Activated CD4-positive, alpha-beta memory T cell treated with anti-CD3 and anti-CD28 coated beads, Interleukin-2, amount 10 ng/mL, durations not matched to agents 7 days and 5 days (primary cell): ENCODE measurements around the gene PLXNB3. TPM values are rescaled to one million over a fixed set of nuclear protein-coding genes. Genes with fewer than 3 reads are reported as not detected.
"Not testable (repeated sequence)": the region's sequence is repeated elsewhere in the genome, so short reads cannot be mapped to it uniquely, and the experiment has no call there.

Source experiments
- CTCF ChIA-PET: fragments of 350-600 bp; sonication (Branson Sonifier 250); formaldehyde crosslinking; loops from one replicate; lab custom pipeline; 2021; ENCODE audit warnings: antibody characterized with exemption, inconsistent platforms; lab: Charles Lee
- POLR2A ChIA-PET: fragments of 350-600 bp; sonication (Branson Sonifier 250); formaldehyde crosslinking; loops from one replicate; lab custom pipeline; 2021; ENCODE audit warnings: antibody characterized with exemption; lab: Charles Lee
- DNase-seq: peaks from one replicate; pipeline ENCODE4 v3.0.0-alpha.2; 2020
- H3K27ac Mint-ChIP-seq: one replicate; pipeline ENCODE4 v1.8.0; 2021; ENCODE audit warnings: mild to moderate bottlenecking, mixed read lengths
- H3K27me3 Mint-ChIP-seq: one replicate; pipeline ENCODE4 v1.8.0; 2021; ENCODE audit warnings: mixed read lengths
- H3K36me3 Mint-ChIP-seq: one replicate; pipeline ENCODE4 v1.8.0; 2021; ENCODE audit warnings: low read depth, mixed read lengths
- H3K4me1 Mint-ChIP-seq: one replicate; pipeline ENCODE4 v1.8.0; 2021; ENCODE audit warnings: mixed read lengths
- H3K4me3 Mint-ChIP-seq: one replicate; pipeline ENCODE4 v1.8.0; 2021; ENCODE audit warnings: mild to moderate bottlenecking, mixed read lengths
- H3K9me3 Mint-ChIP-seq: one replicate; pipeline ENCODE4 v1.8.0; 2021; ENCODE audit warnings: mixed read lengths
- total RNA-seq, 2 experiments: library from RNA; stranded (reverse); gene quantifications; one replicate each; pipeline ENCODE4 v1.2.3, GENCODE V29; 2021

PLXNB3 gene
- total RNA-seq, 2 experiments from 2014 or later: 0.18 to 0.58 TPM

DNA sequence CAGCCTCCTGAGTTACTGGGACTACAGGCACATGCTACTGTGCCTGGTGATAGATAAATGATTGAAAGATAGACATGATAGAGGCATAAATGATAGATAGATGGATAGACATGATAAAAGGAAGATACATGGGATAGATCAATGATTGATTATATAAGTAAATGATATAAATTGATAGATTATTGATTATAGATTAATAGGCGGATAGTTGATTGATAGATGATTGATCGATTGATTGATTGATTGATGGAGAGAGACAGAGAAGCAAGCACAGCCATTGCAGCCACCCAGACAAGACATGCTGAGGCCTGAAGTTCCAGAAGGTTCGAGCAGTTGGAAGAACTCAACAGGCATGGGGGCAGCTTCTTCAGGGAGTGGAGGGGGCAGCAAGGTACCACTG is 17.7 kb upstream of the PLXNB3 start:
- POLR2A ChIA-PET: no interaction called here
- DNase-seq: no peak
- H3K36me3 Mint-ChIP-seq: no peaks in the 10 kb centered on the region
- no peak overlapping the region for H3K27ac Mint-ChIP-seq
- H3K4me3 Mint-ChIP-seq: no peak overlapping the region
- H3K4me1 Mint-ChIP-seq: peaks cover 2% of the 10 kb centered on the region
- no peaks in the 10 kb centered on the region for H3K9me3 Mint-ChIP-seq
- peaks cover 20% of the 10 kb centered on the region for H3K27me3 Mint-ChIP-seq
- CTCF ChIA-PET: no interaction called here

DNA sequence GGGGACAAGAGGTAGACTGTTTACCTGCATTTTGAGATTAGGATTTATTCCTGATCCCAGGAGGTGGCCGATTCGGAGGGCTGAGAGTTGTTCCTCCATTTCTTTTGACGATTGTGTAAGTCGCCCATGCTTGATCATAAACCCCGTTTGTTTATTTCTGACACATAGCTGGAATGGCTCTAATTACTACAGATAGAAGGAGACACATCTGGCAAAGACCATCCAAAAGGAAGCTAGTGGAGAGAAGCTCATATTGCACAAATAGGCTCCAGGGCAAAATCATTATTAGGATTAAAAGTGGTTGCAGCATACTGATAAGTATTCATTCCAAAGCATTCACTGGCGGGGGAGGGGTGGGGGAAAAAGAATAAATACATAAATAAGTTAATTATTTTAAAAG is 17.1 kb upstream of the PLXNB3 start:
- H3K36me3 Mint-ChIP-seq, POLR2A ChIA-PET, H3K27ac Mint-ChIP-seq, DNase-seq, H3K4me3 Mint-ChIP-seq, H3K4me1 Mint-ChIP-seq, H3K9me3 Mint-ChIP-seq: not testable (repeated sequence)
- H3K27me3 Mint-ChIP-seq: peaks cover 20% of the 10 kb centered on the region
- CTCF ChIA-PET: interaction anchor here (0.7 kb wide), 1 partner anchor 109 kb away, joined by 3 read pairs; no protein-coding TSS in a partner anchor

DNA sequence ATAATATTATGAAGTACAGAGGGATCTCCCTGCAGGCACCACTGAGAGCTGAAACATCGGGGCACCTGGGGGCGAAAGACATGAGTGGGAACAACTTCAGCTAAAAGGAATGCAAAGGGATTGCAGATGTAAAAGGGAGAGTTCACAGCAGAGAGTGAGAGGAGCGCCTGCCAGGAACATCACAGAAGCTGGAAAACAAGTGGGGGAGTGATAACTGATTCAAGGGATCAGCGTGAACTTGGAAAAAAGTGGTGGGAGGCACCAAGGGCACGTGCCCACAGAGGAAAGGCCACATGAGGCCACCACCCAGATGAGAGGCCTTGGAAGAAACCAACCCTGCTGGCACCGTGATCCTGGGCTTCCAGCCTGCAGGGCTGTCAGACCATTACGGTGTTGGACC is 15.0 kb upstream of the PLXNB3 start:
- H3K27ac Mint-ChIP-seq, DNase-seq, H3K4me3 Mint-ChIP-seq, POLR2A ChIA-PET, H3K4me1 Mint-ChIP-seq, H3K36me3 Mint-ChIP-seq, H3K9me3 Mint-ChIP-seq, CTCF ChIA-PET: not testable (repeated sequence)
- H3K27me3 Mint-ChIP-seq: peaks cover 20% of the 10 kb centered on the region

DNA sequence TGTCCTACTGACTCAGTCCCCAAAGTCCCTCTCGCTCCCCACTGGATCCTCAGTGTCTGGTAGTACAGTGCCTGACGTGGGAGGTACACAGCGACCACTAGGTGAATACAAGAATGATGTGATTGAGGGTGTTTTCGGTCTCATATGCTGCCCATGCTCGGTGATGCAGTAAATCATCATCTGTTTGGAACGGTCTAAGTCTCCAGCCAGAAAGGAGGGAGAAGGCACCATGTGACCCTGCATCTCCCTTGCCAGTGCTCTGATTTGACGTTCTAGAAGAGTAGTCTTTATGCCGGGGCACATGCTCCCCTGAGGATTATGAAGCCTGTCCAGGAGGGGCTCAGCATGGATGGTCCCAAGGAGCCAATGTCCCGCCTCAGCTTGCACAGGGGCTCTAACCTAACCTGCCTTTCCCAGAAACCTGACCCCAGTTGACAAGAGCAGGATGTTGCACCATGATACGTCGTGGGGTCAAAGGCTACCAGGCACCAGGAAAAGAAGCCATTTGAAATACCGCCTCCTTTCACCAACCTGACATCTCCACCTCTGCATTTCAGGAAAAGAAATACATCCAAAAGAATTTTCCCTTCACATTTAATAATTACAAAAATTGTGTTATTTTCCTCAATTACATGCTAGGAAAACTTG is 13.8 kb upstream of the PLXNB3 start:
- peaks cover 3% of the 10 kb centered on the region for H3K4me1 Mint-ChIP-seq
- no peak for DNase-seq
- H3K27ac Mint-ChIP-seq: no peak overlapping the region
- H3K36me3 Mint-ChIP-seq: no peaks in the 10 kb centered on the region
- H3K9me3 Mint-ChIP-seq: no peaks in the 10 kb centered on the region
- H3K4me3 Mint-ChIP-seq: no peak overlapping the region
- H3K27me3 Mint-ChIP-seq: peaks cover 15% of the 10 kb centered on the region
- ChIA-PET POLR2A (no interaction called here), CTCF (no interaction called here)

DNA sequence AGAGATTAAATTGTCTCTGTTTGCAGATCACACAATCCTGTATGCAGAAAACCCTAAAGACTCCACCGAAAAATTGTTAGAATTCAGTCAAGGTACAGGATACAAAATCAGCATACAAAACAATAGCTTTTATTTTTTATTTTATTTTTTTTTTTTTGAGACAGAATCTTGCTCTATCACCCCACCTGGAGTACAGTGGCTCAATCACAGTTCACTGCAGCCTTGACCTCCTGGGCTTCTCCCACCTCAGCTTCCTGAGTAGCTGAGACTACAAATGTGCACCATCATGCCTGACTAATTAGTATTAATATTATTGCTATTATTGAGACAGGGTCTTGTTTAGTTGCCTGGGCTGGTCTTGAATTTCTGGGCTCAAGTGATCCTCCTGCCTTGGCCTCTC is 8.9 kb upstream of the PLXNB3 start:
- CTCF ChIA-PET: interaction anchor here (1.0 kb wide), 1 partner anchor 25 kb away, joined by 3 read pairs; no protein-coding TSS in a partner anchor
- Mint-ChIP-seq H3K27me3 (peaks cover 14% of the 10 kb centered on the region), H3K36me3 (no peaks in the 10 kb centered on the region), H3K27ac (no peak overlapping the region), H3K4me3 (no peak overlapping the region), H3K4me1 (peaks cover 3% of the 10 kb centered on the region), H3K9me3 (no peaks in the 10 kb centered on the region)
- POLR2A ChIA-PET: no interaction called here
- no peak for DNase-seq

DNA sequence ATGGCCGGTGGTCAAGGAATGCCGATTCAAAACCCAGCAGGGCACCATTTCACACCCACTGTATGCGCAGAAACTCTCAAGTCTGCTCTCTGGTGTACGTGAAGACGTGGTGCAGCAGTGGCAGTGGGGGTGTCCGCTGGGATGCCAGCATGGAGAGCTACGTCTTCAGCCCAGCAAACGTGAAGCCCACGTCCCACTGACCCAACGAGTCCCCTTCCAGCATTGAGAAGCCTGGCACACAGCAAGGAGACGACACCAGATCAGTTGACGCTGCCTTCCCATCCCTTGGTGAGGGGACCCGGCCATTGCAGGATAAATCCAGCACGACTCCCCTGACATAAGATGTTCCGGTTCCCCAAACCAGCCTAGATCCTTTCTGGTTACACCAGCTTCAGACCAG is 2.2 kb upstream of the PLXNB3 start:
- ChIA-PET CTCF (no interaction called here), POLR2A (no interaction called here)
- H3K4me1 Mint-ChIP-seq: peaks cover 6% of the 10 kb centered on the region
- no peaks in the 10 kb centered on the region for H3K36me3 Mint-ChIP-seq
- no peak overlapping the region for H3K4me3 Mint-ChIP-seq
- H3K9me3 Mint-ChIP-seq: no peaks in the 10 kb centered on the region
- DNase-seq: no peak
- H3K27me3 Mint-ChIP-seq: peaks cover 4% of the 10 kb centered on the region
- no peak overlapping the region for H3K27ac Mint-ChIP-seq

DNA sequence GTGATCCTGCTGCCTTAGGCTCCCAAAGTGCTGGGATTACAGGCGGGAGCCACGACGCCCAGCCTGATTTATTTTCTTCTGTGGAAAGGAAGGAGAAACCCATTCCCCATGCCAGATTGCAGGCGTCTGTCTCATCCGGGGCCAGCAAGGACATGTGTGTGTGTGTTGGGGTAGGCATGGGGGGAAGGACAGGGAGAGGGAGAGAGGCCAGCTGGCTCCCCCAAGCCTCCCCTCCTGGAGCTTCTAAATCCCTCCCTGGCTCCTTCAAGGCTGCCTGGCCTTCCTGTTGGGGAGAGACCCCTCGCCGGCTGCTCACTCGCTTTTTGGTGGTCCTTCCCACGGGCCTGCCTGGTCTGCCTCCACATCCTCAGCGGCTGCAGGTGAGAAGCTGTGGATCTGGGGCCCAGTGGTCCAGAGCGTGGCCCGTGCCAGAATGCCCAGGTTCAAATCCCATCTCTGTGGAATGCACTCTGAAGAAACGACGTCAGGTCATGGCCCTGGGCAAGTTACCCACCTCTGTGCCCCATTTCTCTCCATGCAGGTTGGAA is 1.3 kb upstream of the PLXNB3 start:
- CTCF ChIA-PET: interaction anchor here (2.0 kb wide), 1 partner anchor 163 kb away, joined by 7 read pairs; no protein-coding TSS in a partner anchor
- Mint-ChIP-seq H3K36me3 (no peaks in the 10 kb centered on the region), H3K9me3 (no peaks in the 10 kb centered on the region), H3K27me3 (peaks cover 1% of the 10 kb centered on the region), H3K27ac (no peak overlapping the region), H3K4me1 (peaks cover 6% of the 10 kb centered on the region), H3K4me3 (no peak overlapping the region)
- DNase-seq: no peak
- POLR2A ChIA-PET: no interaction called here

DNA sequence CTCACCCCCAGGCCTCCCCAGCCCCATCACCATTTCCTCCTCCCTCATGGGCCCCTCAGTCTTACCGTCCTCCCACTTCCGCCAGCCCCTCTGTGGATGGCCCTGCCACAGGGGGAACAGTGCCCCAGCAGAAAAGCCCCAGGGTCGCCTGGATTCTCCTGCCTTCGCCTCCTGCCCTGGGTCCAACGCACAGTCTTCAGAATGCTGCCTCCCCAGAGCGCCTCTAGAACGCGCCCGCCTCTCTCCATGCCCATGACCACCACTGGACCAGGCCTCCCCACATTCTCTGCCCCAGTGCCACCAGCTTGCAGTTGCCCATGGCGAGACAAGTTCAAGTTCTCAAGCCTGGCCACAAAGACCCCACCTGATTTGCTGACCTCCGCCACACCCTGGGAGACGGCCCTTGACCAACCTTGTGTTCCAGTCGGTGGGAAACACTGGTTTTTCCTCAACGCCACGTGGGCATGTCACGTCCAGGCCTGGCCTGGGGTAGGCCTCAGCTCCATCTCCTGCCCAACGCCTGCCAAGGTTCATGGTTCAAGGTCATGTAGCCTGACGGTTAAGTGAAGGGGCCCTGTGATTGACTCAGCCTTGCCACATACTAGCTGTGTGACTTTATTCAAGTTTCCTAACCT is 634 bp upstream of the PLXNB3 start:
- peaks cover 6% of the 10 kb centered on the region for H3K4me1 Mint-ChIP-seq
- DNase-seq: no peak
- H3K27me3 Mint-ChIP-seq: no peaks in the 10 kb centered on the region
- no peak overlapping the region for H3K4me3 Mint-ChIP-seq
- no peak overlapping the region for H3K27ac Mint-ChIP-seq
- ChIA-PET POLR2A (interaction anchor here (0.7 kb wide), 1 partner anchor 162 kb away, joined by 3 read pairs; the partner anchor contains the start of gene ARHGAP4), CTCF (interaction anchor here (0.8 to 2.0 kb wide), 4 partner anchors 10 to 204 kb away, joined by 3 to 7 read pairs (median 4); no protein-coding TSS in a partner anchor)
- no peaks in the 10 kb centered on the region for H3K36me3 Mint-ChIP-seq
- no peaks in the 10 kb centered on the region for H3K9me3 Mint-ChIP-seq

DNA sequence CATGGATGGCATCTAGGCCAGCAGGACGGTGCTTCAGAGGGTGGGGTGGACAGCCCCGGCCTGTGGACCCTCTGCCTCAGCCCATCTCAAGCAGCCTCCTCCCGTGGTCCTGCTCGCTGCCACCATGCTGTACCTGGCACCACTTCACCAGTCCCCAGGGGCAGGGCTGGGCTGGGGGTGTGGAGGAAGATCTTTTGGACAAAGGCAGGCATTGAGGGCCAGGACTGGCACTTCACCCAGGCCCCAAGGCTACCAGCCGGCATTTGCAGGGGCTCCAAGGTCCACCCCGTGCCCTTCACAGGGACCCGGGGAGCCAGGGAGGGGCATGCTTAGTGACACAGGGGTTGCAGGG is 713 bp downstream of the PLXNB3 start:
- no peaks in the 10 kb centered on the region for H3K27me3 Mint-ChIP-seq
- no peak overlapping the region for H3K27ac Mint-ChIP-seq
- H3K4me1 Mint-ChIP-seq: peaks cover 6% of the 10 kb centered on the region
- H3K9me3 Mint-ChIP-seq: no peaks in the 10 kb centered on the region
- no peak for DNase-seq
- no peaks in the 10 kb centered on the region for H3K36me3 Mint-ChIP-seq
- ChIA-PET POLR2A (no interaction called here), CTCF (interaction anchor here (1.4 kb wide), 1 partner anchor 202 kb away, joined by 4 read pairs; no protein-coding TSS in a partner anchor)
- H3K4me3 Mint-ChIP-seq: no peak overlapping the region

DNA sequence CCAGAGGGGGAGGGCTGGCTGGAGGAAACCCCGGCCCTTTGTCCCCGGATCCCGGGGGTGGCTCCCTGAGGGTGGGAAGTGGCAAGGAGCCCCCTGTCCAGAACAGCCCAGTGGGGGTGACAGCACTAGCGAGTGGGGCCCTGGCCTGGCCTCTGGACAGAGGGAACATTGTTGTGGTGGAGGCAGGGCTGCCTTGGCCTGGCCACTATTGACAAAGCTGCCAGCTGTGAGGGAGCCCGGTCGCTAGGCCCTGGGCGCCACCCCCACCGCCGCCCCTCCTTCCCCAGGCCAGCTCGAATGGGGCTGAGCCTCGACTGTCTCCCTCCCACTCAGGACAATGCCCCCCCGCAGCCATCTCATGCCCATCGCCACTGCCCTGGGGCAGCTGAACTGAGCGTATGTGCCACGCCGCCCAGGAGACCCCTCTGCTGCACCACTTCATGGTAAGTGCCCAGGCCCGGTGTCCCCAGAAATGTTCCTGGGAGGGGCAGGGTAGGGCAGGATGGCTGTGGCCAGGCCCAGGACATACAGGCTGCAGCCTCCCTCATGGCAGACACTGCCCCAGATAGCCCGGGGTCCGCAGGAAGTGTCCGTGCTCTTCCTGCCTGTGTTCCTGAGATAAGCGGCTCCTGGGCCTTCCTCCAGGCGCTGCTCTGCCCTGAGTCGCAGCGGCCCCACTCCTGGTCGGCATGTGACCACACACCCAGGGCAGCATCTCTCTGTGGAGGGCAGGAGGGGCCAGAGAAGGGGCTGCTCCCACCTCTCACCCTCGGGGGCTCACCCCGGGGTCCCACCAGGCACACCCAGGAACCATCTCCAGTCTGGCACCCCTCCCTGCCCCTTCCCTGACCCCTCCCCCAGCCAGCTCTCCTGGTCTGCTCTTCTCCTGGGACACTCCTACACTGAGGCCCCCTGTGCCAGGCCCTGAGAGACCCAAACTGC is 1.4 kb downstream of the PLXNB3 start:
- Mint-ChIP-seq H3K27ac (no peak overlapping the region), H3K9me3 (no peaks in the 10 kb centered on the region), H3K4me3 (no peak overlapping the region), H3K4me1 (peaks cover 6% of the 10 kb centered on the region), H3K27me3 (no peaks in the 10 kb centered on the region), H3K36me3 (no peaks in the 10 kb centered on the region)
- ChIA-PET CTCF (interaction anchor here (0.5 to 1.7 kb wide), 2 partner anchors 177 to 182 kb away, joined by 3 to 5 read pairs; no protein-coding TSS in a partner anchor), POLR2A (no interaction called here)
- DNase-seq: no peak

DNA sequence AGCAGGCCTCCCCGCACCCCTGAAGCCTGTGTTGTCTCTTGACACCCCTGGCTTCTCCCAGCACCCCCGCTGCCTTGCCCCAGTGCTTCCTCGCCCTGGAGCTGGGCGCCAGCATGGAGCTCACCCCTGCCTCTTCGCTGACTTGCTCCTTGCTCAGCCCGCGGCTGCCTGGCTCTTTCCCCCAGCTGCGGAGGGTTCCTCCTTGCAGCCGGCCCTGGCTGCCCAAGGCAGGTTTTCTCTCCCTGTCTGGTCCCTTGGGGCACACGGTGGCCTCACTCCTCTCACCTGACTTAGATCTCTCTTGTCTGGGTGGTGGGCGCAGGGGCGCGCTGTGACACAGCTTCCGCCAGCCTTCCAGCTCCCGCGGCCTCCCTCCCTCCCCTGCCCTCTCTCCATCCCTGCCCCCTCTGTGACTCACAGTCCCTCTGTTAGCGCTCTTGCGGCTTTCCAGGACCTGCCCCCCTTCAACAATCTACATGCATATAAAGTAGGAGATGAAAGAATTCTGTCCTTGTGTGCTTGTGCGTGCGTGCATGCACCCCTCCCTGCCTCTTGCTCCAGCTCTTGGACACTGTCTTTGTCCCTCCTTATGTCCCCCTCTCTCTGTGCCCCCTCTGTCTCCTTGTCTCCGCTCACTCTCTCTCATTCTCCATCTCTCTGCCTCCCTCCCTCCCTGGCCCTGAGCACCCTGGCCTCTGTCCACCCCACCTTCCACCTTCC is 2.2 kb downstream of the PLXNB3 start:
- Mint-ChIP-seq H3K27ac (no peak overlapping the region), H3K36me3 (no peaks in the 10 kb centered on the region), H3K9me3 (no peaks in the 10 kb centered on the region), H3K27me3 (no peaks in the 10 kb centered on the region), H3K4me1 (peaks cover 6% of the 10 kb centered on the region), H3K4me3 (no peak overlapping the region)
- DNase-seq: no peak
- ChIA-PET POLR2A (no interaction called here), CTCF (interaction anchor here (0.5 to 1.7 kb wide), 2 partner anchors 176 to 181 kb away, joined by 3 to 5 read pairs; no protein-coding TSS in a partner anchor)
